Measurements from ENCODE around the gene CACNA1G.

The CACNA1G gene

GRCh38 chr17:50659179-50659578 lies 98.7 kb downstream of the CACNA1G start:
- DNase-seq, result no peak

GRCh38 chr17:50660042-50660886 lies 99.7 kb downstream of the CACNA1G start:
- DNase-seq, result peak; percentile 58

- DNase-seq, result peak; percentile 18
Observed at GRCh38 chr17:50660887-50661345, 100.4 kb downstream of the CACNA1G start.

- no peak for DNase-seq
Observed at GRCh38 chr17:50661348-50661747, 100.8 kb downstream of the CACNA1G start.

- DNase-seq, result peak; percentile 84
Observed at GRCh38 chr17:50661795-50662391, 101.4 kb downstream of the CACNA1G start.

GRCh38 chr17:50662632-50663225 lies 102.2 kb downstream of the CACNA1G start:
- no peak for DNase-seq

GRCh38 chr17:50663812-50664374 lies 103.4 kb downstream of the CACNA1G start:
- no peak for DNase-seq

- no peak for DNase-seq
Observed at GRCh38 chr17:50664788-50665458, 104.4 kb downstream of the CACNA1G start.

GRCh38 chr17:50665838-50666237 lies 105.3 kb downstream of the CACNA1G start:
- DNase-seq, result no peak

GRCh38 chr17:50666316-50666715 lies 105.8 kb downstream of the CACNA1G start:
- no peak for DNase-seq

GRCh38 chr17:50667259-50668024 lies 106.9 kb downstream of the CACNA1G start:
- DNase-seq, result no peak

- DNase-seq, result no peak
Observed at GRCh38 chr17:50668025-50668837, 107.7 kb downstream of the CACNA1G start.

- DNase-seq, result no peak
Observed at GRCh38 chr17:50668838-50669581, 108.5 kb downstream of the CACNA1G start.

- no peak for DNase-seq
Observed at GRCh38 chr17:50672071-50672470, 111.6 kb downstream of the CACNA1G start.

GRCh38 chr17:50672831-50673551 lies 112.5 kb downstream of the CACNA1G start:
- no peak for DNase-seq

- no peak for DNase-seq
Observed at GRCh38 chr17:50675190-50675589, 114.7 kb downstream of the CACNA1G start.

- no peak for DNase-seq
Observed at GRCh38 chr17:50675627-50676026, 115.1 kb downstream of the CACNA1G start.

GRCh38 chr17:50676065-50676975 lies 115.8 kb downstream of the CACNA1G start:
- DNase-seq, result no peak

All from inflammatory macrophage treated with lipopolysaccharide for 4 hours (primary cell).